Muscle of back (tissue), 11 donors: ENCODE data around the gene FOXL1. TPM values are rescaled to one million over a fixed set of nuclear protein-coding genes. Genes with fewer than 3 reads are reported as not detected.

Experiments
- DNase-seq, 3 donors: peaks; one replicate each; pipeline versions ENCODE4 v3.0.0 to v3.0.0-alpha.2; 2013
- polyA plus RNA-seq, 10 donors: library from polyadenylated mRNA; unstranded; fragments of 120-200 nt; gene quantifications; one replicate each; pipeline ENCODE4 v1.2.1, GENCODE V29; 2013; ENCODE audit not compliant: insufficient read length in 10 of 10

Gene FOXL1
- polyA plus RNA-seq, 10 donors = 0.18 to 0.63 (median 0.33) TPM

- no peak for DNase-seq
Observed at GRCh38 chr16:86598607-86599565, 20.5 kb downstream of the FOXL1 start.

GRCh38 chr16:86601356-86601755 is 23.0 kb downstream of the FOXL1 start:
- no peak for DNase-seq

GRCh38 chr16:86602521-86602920 is 24.2 kb downstream of the FOXL1 start:
- DNase-seq = no peak

GRCh38 chr16:86604436-86605193 is 26.3 kb downstream of the FOXL1 start:
- no peak for DNase-seq

- no peak for DNase-seq
Observed at GRCh38 chr16:86605950-86606349, 27.6 kb downstream of the FOXL1 start.

GRCh38 chr16:86608301-86608747 is 30.0 kb downstream of the FOXL1 start:
- DNase-seq = no peak

- peak in 1 of 3 donors; percentile 88 for DNase-seq
Observed at GRCh38 chr16:86609115-86609514, 30.8 kb downstream of the FOXL1 start.

- DNase-seq = no peak
Observed at GRCh38 chr16:86609661-86610060, 31.3 kb downstream of the FOXL1 start.

GRCh38 chr16:86610779-86611524 is 32.6 kb downstream of the FOXL1 start:
- peak in 2 of 3 donors; percentile 23 to 54 for DNase-seq

- peak; percentile 38 to 75 (median 58) for DNase-seq
Observed at GRCh38 chr16:86611525-86611855, 33.1 kb downstream of the FOXL1 start.

- DNase-seq = no peak
Observed at GRCh38 chr16:86611941-86612340, 33.6 kb downstream of the FOXL1 start.

GRCh38 chr16:86614699-86615098 is 36.4 kb downstream of the FOXL1 start:
- no peak for DNase-seq

- no peak for DNase-seq
Observed at GRCh38 chr16:86616906-86617305, 38.6 kb downstream of the FOXL1 start.

GRCh38 chr16:86618431-86619238 is 40.3 kb downstream of the FOXL1 start:
- DNase-seq = no peak

- no peak for DNase-seq
Observed at GRCh38 chr16:86619239-86619794, 41.0 kb downstream of the FOXL1 start.

- no peak for DNase-seq
Observed at GRCh38 chr16:86620184-86620583, 41.8 kb downstream of the FOXL1 start.

GRCh38 chr16:86621966-86622365 is 43.6 kb downstream of the FOXL1 start:
- DNase-seq = no peak

GRCh38 chr16:86622700-86623615 is 44.6 kb downstream of the FOXL1 start:
- no peak for DNase-seq

- no peak for DNase-seq
Observed at GRCh38 chr16:86625029-86625428, 46.7 kb downstream of the FOXL1 start.

- DNase-seq = no peak
Observed at GRCh38 chr16:86625821-86626220, 47.5 kb downstream of the FOXL1 start.
